LNCaP clone FGC (cell line): ENCODE results near the gene DDO.

Experiments used
- DNase-seq: peaks from one replicate; pipeline ENCODE4 v3.0.0-alpha.2; 2011; ENCODE audit warnings: low read depth
- H3K4me3 ChIP-seq: 2 replicates; pipeline ENCODE4 v1.5.1; 2011; ENCODE audit warnings: mild to moderate bottlenecking, low read depth, low read length, control low read depth
- CTCF ChIP-seq: IDR thresholded peaks from 2 replicates; pipeline ENCODE4 v1.5.1; 2012; ENCODE audit warnings: mild to moderate bottlenecking; ENCODE audit not compliant: control insufficient read depth, insufficient read depth; ENCODE audit errors: extremely low read depth

The DDO gene

GRCh38 chr6:110360676-110361075 is 54.7 kb downstream of the DDO start:
- DNase-seq: no peak
- TF ChIP-seq CTCF: no peak
- H3K4me3 ChIP-seq: no peak overlapping the region

GRCh38 chr6:110359556-110359955 is 55.8 kb downstream of the DDO start:
- no peak for TF ChIP-seq CTCF
- H3K4me3 ChIP-seq: no peak overlapping the region
- DNase-seq: no peak

GRCh38 chr6:110358553-110359160 is 56.7 kb downstream of the DDO start:
- no peak for TF ChIP-seq CTCF
- no peak overlapping the region for H3K4me3 ChIP-seq
- DNase-seq: no peak

DNA sequence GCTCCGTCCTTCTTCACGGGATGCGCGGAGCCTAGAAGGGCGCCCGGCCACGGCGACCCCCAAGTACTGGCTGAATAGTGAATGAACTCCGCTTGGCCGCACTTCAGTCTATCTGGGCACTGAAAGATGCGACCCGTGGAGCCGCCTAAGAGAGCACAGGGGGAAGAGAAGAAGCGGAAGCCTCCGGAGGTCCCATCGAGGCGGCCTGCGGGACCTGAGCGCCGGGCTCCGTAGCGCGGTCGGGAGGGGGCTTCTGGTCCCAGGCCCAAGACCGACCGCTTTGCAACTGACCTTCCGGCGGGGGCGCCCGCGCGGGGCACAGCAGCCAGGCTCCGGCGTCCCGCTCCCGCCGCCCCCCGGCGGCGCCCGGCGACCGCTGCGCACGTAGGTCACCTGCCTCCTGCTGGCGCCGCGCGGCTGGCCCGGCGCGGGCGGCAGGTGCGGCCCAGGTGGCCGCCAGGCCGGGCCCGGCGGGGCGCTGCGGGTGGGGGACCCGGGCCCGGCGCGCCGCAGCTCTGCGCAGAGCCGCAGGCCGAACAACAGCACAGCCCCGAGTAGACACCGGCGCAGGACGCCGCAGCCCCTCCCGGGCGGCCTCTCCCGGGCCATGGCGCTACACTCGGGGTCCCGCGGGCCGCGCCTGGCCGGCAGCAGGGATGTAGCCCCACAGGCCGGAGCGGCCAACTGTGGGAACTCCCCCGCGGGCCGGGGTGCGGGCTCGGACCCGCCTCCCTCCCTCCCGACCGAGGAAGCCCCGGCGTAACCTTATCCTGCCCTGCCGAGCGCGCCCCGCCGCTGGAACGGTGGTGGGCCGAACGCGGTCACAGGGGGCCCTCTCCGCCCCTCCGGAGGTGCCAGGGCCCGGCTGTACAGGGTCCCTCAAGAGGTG is 57.5 kb downstream of the DDO start, which contains the start of gene METTL24:
Gene METTL24 (minus strand): TSS at position 686 of the 889 bp plus-strand sequence. CDS start 77 bp downstream, at position 609.
- no peak for TF ChIP-seq CTCF
- H3K4me3 ChIP-seq: no peak within 1 kb of the TSS
- DNase-seq: no peak

- H3K4me3 ChIP-seq: no peak overlapping the region
- DNase-seq: no peak
- TF ChIP-seq CTCF: no peak
These were observed 58.1 kb downstream of the DDO start for GRCh38 chr6:110357298-110357663.

DNA sequence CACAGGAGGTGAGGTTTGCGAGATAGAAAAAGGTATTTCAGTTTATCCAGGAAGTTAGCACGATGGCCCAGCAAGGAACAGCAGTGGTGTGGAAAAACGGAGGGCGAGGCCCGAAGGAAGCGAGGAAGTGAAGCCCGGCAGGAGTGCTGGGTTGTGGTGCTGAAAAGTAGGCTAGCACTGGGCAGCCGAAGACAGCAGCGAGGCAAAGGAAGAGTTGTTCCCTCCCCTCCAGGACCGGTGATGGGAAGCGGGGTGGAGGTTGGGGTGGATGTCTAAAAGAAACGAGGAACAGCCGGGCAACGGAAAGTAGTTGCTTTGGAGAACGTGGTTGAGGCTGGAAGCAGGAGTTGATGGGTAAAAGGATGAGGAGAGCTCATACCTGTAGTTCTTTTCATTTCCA is 58.6 kb downstream of the DDO start:
- H3K4me3 ChIP-seq: no peak overlapping the region
- no peak for TF ChIP-seq CTCF
- no peak for DNase-seq
